Activated T-cell treated with anti-CD3 and anti-CD28 coated beads, Interleukin-2, amount 50 U/mL, for 72 hours (primary cell): ENCODE results near the gene PRH1. TPM values are rescaled to one million over a fixed set of nuclear protein-coding genes. Genes with fewer than 3 reads are reported as not detected.

Experiments
- total RNA-seq, 2 donors: library from RNA; stranded (reverse); gene quantifications; one replicate each; pipeline ENCODE4 v1.2.3, GENCODE V29; 2022

The PRH1 gene
- total RNA-seq, 2 donors from 2014 or later, result 13.0 to 17.6 TPM

Other genes starting within 250 kb of the PRH1 start
- 1 to 10 TPM; 1.6 to 1.8 TPM for gene STYK1, start 210.2 kb downstream of the PRH1 start, total RNA-seq
- 100 to 1,000 TPM; 108 to 132 TPM for gene YBX3, start 160.9 kb downstream of the PRH1 start, total RNA-seq
- not detected for gene TAS2R7, start 81.6 kb downstream of the PRH1 start, total RNA-seq
- not detected for gene TAS2R8, start 77.0 kb downstream of the PRH1 start, total RNA-seq
- not detected for gene TAS2R9, start 74.1 kb downstream of the PRH1 start, total RNA-seq
- gene TAS2R10, start 57.9 kb downstream of the PRH1 start, total RNA-seq, result under 1 TPM; 0.31 to 0.63 TPM
- 1 to 10 TPM; 2.1 to 3.0 TPM for gene PRR4, start 34.8 kb downstream of the PRH1 start, total RNA-seq
- gene TAS2R13, start 25.3 kb upstream of the PRH1 start, total RNA-seq, result under 1 TPM; 0.53 TPM
- gene PRH2, start 45.0 kb upstream of the PRH1 start, total RNA-seq, result not detected
- 1 to 10 TPM; 1.2 to 1.9 TPM for gene TAS2R14, start 55.0 kb upstream of the PRH1 start, total RNA-seq
- 1 to 10 TPM in 1 of 2 donors, under 1 TPM in 1; 0.90 to 1.2 TPM for gene TAS2R50, start 102.7 kb upstream of the PRH1 start, total RNA-seq
- 1 to 10 TPM; 1.3 to 2.1 TPM for gene TAS2R20, start 114.0 kb upstream of the PRH1 start, total RNA-seq
- gene TAS2R19, start 138.4 kb upstream of the PRH1 start, total RNA-seq, result 1 to 10 TPM; 2.1 to 3.5 TPM
- gene TAS2R31, start 147.2 kb upstream of the PRH1 start, total RNA-seq, result 1 to 10 TPM; 1.9 to 2.9 TPM
- under 1 TPM; 0.72 TPM for gene TAS2R46, start 178.0 kb upstream of the PRH1 start, total RNA-seq
- under 1 TPM; 0.48 to 0.97 TPM for gene TAS2R43, start 208.1 kb upstream of the PRH1 start, total RNA-seq